ENCODE data around the gene PPIL3. TPM values are rescaled to one million over a fixed set of nuclear protein-coding genes. Genes with fewer than 3 reads are reported as not detected.
"Not testable (repeated sequence)": the region's sequence is repeated elsewhere in the genome, so short reads cannot be mapped to it uniquely, and the experiment has no call there.

PPIL3 gene
- 10 to 100 TPM; 42.6 to 47.7 TPM for total RNA-seq

- no peaks in the 10 kb centered on the region for H3K9me3 Mint-ChIP-seq
- H3K36me3 Mint-ChIP-seq (ENCODE audit: low read depth): peaks cover 32% of the 10 kb centered on the region
- H3K4me1 Mint-ChIP-seq: peaks cover 52% of the 10 kb centered on the region
- peak within 1 kb of the TSS; percentile 97 for H3K4me3 Mint-ChIP-seq
- ChIA-PET CTCF (interaction anchor here (0.6 to 3.5 kb wide), 18 partner anchors 12 to 344 kb away, joined by 3 to 17 read pairs (median 4); partner anchors contain the start of genes CASP10 and CLK1), POLR2A (interaction anchor here (0.7 to 1.4 kb wide), 5 partner anchors 19 to 373 kb away, joined by 3 to 9 read pairs (median 5); partner anchors contain the start of genes CFLAR and CLK1)
- peak; percentile 98 for DNase-seq
- H3K27ac Mint-ChIP-seq: peak within 1 kb of the TSS; percentile 99
- no peaks in the 10 kb centered on the region for H3K27me3 Mint-ChIP-seq
Measured at GRCh38 chr2:200888704-200889625, at the start of gene PPIL3, which contains the start of gene NIF3L1. TSS of gene PPIL3 (minus strand) at chr2:200889077. CDS start at chr2:200887615, 1,462 bp downstream. TSS of gene NIF3L1 (plus strand) at chr2:200889371. CDS start at chr2:200891944, 2,573 bp downstream.

- H3K36me3 Mint-ChIP-seq (ENCODE audit: low read depth): peaks cover 34% of the 10 kb centered on the region
- no peaks in the 10 kb centered on the region for H3K27me3 Mint-ChIP-seq
Measured at GRCh38 chr2:200930947-200931626, 42.2 kb upstream of the PPIL3 start.

GRCh38 chr2:200929334-200930249 is 40.7 kb upstream of the PPIL3 start:
- H3K27me3 Mint-ChIP-seq: no peaks in the 10 kb centered on the region
- H3K4me3 Mint-ChIP-seq: no peak overlapping the region
- no peak for DNase-seq
- POLR2A ChIA-PET: interaction anchor here (0.6 kb wide), 2 partner anchors 75 to 124 kb away, joined by 3 to 6 read pairs; no protein-coding TSS in a partner anchor
- CTCF ChIA-PET: no interaction called here
- peaks cover 29% of the 10 kb centered on the region for H3K36me3 Mint-ChIP-seq (ENCODE audit: low read depth)
- H3K9me3 Mint-ChIP-seq: no peaks in the 10 kb centered on the region
- no peaks in the 10 kb centered on the region for H3K4me1 Mint-ChIP-seq
- no peak overlapping the region for H3K27ac Mint-ChIP-seq

More at GRCh38 chr2:200930947-200931626, 42.2 kb upstream of the PPIL3 start:
- H3K4me3 Mint-ChIP-seq: no peak overlapping the region
- ChIA-PET CTCF (no interaction called here), POLR2A (no interaction called here)
- H3K27ac Mint-ChIP-seq: no peak overlapping the region
- DNase-seq: no peak
- H3K4me1 Mint-ChIP-seq: no peaks in the 10 kb centered on the region
- H3K9me3 Mint-ChIP-seq: no peaks in the 10 kb centered on the region

- Mint-ChIP-seq H3K27me3 (no peaks in the 10 kb centered on the region), H3K9me3 (no peaks in the 10 kb centered on the region), H3K27ac (no peak overlapping the region), H3K4me1 (peaks cover 8% of the 10 kb centered on the region), H3K4me3 (no peak overlapping the region), H3K36me3 (ENCODE audit: low read depth) (peaks cover 48% of the 10 kb centered on the region)
- CTCF ChIA-PET: interaction anchor here (1.6 to 1.8 kb wide), 2 partner anchors 19 to 41 kb away, joined by 4 to 6 read pairs; partner anchors contain the start of gene ORC2
- POLR2A ChIA-PET: no interaction called here
- DNase-seq: no peak
Measured at GRCh38 chr2:200922439-200922838, 33.6 kb upstream of the PPIL3 start.

- Mint-ChIP-seq H3K27me3 (no peaks in the 10 kb centered on the region), H3K27ac (no peak overlapping the region), H3K4me3 (no peak overlapping the region), H3K36me3 (ENCODE audit: low read depth) (peaks cover 45% of the 10 kb centered on the region), H3K9me3 (no peaks in the 10 kb centered on the region), H3K4me1 (no peaks in the 10 kb centered on the region)
- ChIA-PET POLR2A (no interaction called here), CTCF (interaction anchor here (0.6 to 1.4 kb wide), 5 partner anchors 12 to 239 kb away, joined by 3 to 4 read pairs (median 3); no protein-coding TSS in a partner anchor)
- DNase-seq: no peak
Measured at GRCh38 chr2:200913654-200914053, 24.8 kb upstream of the PPIL3 start.

- Mint-ChIP-seq H3K4me1 (no peaks in the 10 kb centered on the region), H3K4me3 (no peak overlapping the region), H3K27me3 (no peaks in the 10 kb centered on the region), H3K27ac (no peak overlapping the region), H3K9me3 (no peaks in the 10 kb centered on the region), H3K36me3 (ENCODE audit: low read depth) (peaks cover 39% of the 10 kb centered on the region)
- no peak for DNase-seq
- ChIA-PET POLR2A (no interaction called here), CTCF (interaction anchor here (0.6 kb wide), 1 partner anchor 244 kb away, joined by 3 read pairs; no protein-coding TSS in a partner anchor)
Measured at GRCh38 chr2:200909958-200910357, 21.1 kb upstream of the PPIL3 start.

- H3K27ac Mint-ChIP-seq: no peak overlapping the region
- DNase-seq: peak; percentile 67
- CTCF ChIA-PET: interaction anchor here (0.6 to 3.4 kb wide), 19 partner anchors 8 to 1011 kb away, joined by 3 to 17 read pairs (median 4); partner anchors contain the start of gene CASP10
- no peaks in the 10 kb centered on the region for H3K27me3 Mint-ChIP-seq
- no peak overlapping the region for H3K4me3 Mint-ChIP-seq
- peaks cover 34% of the 10 kb centered on the region for H3K36me3 Mint-ChIP-seq (ENCODE audit: low read depth)
- H3K4me1 Mint-ChIP-seq: peaks cover 10% of the 10 kb centered on the region
- POLR2A ChIA-PET: interaction anchor here (0.6 kb wide), 1 partner anchor 224 kb away, joined by 4 read pairs; no protein-coding TSS in a partner anchor
- H3K9me3 Mint-ChIP-seq: no peaks in the 10 kb centered on the region
Measured at GRCh38 chr2:200905618-200906296, 16.9 kb upstream of the PPIL3 start.

GRCh38 chr2:200901459-200902072 is 12.7 kb upstream of the PPIL3 start:
- CTCF ChIA-PET: interaction anchor here (0.6 to 1.6 kb wide), 22 partner anchors 9 to 362 kb away, joined by 3 to 17 read pairs (median 4); partner anchors contain the start of genes CLK1, NIF3L1 and PPIL3
- peak; percentile 87 for DNase-seq
- POLR2A ChIA-PET: no interaction called here
- Mint-ChIP-seq H3K27me3 (no peaks in the 10 kb centered on the region), H3K27ac (peak overlapping the region; percentile 65), H3K9me3 (no peaks in the 10 kb centered on the region), H3K4me3 (no peak overlapping the region), H3K36me3 (ENCODE audit: low read depth) (peaks cover 48% of the 10 kb centered on the region), H3K4me1 (peaks cover 12% of the 10 kb centered on the region)

- Mint-ChIP-seq H3K4me1 (peaks cover 12% of the 10 kb centered on the region), H3K36me3 (ENCODE audit: low read depth) (peaks cover 51% of the 10 kb centered on the region), H3K27ac (no peak overlapping the region), H3K4me3 (no peak overlapping the region), H3K9me3 (no peaks in the 10 kb centered on the region), H3K27me3 (no peaks in the 10 kb centered on the region)
- POLR2A ChIA-PET: no interaction called here
- CTCF ChIA-PET: interaction anchor here (0.6 kb wide), 1 partner anchor 20 kb away, joined by 9 read pairs; no protein-coding TSS in a partner anchor
- DNase-seq: no peak
Measured at GRCh38 chr2:200899482-200899881, 10.6 kb upstream of the PPIL3 start.

GRCh38 chr2:200881715-200882249 is 7.1 kb downstream of the PPIL3 start:
- POLR2A ChIA-PET, H3K4me3 Mint-ChIP-seq, H3K9me3 Mint-ChIP-seq, DNase-seq, H3K27ac Mint-ChIP-seq, H3K27me3 Mint-ChIP-seq: not testable (repeated sequence)
- CTCF ChIA-PET: interaction anchor here (1.2 kb wide), 1 partner anchor 263 kb away, joined by 4 read pairs; no protein-coding TSS in a partner anchor
- Mint-ChIP-seq H3K36me3 (ENCODE audit: low read depth) (peaks cover 48% of the 10 kb centered on the region), H3K4me1 (peaks cover 22% of the 10 kb centered on the region)
